HPDE6-E6E7 (cell line): ENCODE results near the gene MEI1.

Experiments used
- DNase-seq: peaks from one replicate; pipeline ENCODE4 v3.0.0; 2011; ENCODE audit warnings: missing footprints; ENCODE audit errors: extremely low spot score

Gene MEI1

DNA sequence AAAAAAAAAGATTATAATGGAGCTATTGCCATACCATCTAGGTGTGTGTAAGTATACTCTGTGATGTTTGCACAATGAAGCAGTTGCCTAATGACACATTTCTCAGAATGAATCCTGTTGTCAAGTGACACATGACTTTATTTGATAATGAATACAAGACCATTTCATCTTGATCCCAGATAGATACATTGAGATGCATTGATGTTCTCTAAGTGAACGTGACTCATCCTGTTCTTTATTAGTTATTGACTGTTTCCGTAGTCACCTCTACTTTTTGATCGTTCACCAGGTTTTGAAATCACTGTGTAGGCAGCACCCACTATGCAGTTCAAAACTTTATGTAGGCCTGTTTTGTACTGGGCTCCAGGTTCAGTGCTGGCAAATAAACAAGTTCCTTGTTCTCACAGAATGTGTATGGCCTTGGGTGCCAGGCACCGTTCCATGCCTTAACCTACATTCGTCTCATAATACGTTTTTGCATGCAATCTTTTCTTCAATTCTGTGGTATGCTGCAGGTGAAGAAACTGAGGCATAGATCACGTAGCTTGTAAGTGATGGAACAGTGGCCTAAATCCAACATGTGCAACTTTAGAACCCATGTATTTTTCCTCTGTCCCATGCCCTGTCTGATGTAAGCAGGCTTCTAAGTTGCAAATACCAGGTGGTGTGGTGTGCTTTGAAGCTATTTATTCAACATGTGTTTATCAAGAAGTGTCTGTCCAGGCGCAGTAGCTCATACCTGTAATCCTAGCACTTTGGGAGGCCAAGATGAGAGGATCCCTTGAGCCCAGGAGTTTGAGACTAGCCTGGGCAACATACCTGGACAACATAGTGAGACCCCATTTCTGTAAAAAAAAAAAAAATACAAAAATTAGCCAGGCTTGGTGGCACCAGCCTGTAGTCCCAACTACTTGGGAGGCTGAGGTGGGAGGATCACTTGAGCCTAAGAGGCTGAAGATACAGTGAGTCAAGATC, 144.0 kb downstream of the MEI1 start:
- no peak for DNase-seq

DNA sequence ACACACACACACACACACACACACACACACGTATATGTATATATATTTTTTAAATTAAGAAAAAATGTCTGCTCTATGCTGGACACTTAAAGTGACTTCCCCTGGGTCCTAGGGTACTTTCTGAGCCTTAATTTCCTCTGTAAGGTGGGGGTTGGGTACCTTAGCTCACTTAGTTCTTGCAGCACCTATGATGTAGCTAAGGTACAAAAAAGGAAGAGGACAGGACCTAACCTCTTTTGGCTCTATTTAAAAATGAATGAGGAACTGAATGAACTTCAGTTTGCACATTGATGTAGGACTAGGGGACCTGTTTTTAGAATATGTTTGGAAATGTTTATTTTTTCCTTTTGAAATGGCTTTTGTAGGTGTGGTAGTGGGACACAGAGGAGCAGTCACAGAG, 144.7 kb downstream of the MEI1 start:
- DNase-seq, result no peak

DNA sequence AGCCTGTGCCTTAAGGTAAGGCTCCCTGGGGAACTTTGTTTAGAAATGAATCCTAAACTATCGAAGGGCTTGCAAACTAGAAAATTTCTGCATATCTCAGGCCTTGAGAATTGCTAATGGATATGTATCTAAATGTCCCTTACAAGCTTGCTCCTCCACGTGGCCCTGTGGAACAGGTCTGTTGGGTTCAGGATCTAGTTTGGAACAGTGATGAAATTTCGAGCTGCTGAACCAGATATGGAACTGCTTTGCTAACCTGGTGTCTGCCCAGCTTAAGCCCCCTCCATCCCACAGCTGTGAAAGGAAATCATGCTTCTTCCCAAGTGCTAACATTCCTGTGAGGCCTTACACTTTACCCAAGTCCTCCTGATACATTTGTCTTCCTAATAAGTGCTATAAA, 145.2 kb downstream of the MEI1 start:
- DNase-seq, result no peak

DNA sequence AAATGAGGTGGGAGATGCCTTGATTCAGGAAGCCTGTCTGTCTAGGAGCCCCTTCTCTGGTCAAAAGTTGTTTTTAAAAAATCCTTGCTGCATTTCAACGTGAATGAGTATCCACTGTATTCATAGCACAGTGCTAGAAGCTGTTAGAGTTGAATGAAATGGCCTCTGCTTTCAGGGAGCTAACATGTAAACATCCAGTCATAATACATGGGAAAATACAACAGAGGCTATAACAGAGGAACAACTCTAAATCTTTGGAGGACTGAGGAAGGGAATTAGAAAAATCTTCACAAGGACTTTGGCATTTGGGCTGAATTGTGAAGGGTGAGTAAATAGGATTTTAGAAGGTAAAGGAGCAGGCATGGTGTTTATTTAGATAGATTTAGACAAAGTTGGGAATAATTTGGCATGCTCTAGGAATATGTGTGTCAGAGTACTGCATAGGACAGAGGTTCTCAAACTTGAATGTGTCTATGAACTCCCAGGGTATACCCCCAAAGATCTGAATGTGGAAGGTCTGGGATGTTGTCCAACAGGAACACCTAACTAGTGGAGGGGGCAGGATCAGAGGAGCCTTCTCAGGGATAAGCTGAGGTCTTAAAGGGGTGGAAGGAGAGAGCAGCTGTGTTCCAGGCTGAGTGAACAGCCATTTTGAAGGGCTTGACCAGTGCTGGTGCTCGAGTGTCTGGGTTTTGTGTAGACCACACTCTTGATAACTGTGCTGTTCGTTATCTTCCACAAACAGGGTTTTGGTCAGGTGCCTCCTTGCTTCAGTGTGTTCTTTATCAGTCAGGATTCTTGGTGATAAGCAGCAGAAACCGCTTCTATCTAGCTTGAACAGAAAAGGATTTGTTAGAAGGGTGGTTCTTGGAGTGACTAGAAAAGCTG, 146.3 kb downstream of the MEI1 start:
- no peak for DNase-seq

DNA sequence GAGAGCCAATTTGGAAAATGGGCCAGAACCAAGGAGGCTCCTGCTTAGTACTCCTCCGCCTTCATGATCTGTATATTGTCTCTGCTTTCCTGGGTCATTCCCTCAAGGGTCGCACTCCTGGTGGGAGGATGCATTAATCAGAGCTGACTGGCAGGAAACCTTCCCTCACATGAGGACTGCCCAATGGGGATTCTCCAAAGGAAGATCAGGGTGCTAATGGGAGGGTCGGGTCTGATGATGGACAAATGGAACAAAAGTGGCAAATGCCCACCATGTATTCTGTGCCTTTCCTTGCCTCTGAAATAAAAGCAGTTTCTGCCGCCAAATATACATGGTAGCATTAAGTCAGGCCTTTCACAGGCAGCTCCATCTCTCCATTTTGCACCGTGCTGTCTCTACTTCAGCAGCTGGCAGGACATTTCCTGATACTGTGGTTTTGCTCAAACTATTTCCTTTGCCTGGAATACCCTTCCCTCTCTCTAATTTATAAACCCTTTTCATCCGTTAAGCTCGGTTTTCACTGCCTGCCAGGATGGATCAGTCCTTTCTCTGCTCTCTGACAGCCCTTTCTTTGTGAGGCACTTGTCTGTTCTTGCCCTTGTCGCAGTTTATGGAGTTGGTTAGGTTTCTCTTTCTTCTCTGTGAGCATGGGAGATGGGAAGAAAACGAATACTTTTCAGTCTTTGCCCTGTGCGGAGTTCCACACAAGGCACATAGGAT, 147.1 kb downstream of the MEI1 start:
- no peak for DNase-seq

DNA sequence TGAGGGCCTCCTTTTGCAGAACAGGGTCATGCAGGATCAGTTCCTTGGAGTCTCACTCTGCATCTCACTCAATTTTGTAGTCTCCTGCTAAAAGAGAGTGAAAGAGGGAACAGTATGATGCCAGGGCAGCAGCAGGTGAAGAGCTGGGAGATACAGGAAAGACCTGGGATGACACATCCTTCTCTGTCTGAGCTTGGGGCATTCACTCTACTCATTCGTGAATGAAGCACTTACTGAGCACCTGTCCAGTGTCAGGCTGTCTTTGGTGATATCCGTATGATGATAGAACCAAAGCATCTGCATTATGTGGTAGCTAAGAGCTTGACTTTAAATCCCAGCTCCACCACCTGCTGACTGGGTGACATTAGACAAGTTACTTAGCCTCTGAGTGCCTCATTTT, 148.0 kb downstream of the MEI1 start:
- DNase-seq, result no peak

DNA sequence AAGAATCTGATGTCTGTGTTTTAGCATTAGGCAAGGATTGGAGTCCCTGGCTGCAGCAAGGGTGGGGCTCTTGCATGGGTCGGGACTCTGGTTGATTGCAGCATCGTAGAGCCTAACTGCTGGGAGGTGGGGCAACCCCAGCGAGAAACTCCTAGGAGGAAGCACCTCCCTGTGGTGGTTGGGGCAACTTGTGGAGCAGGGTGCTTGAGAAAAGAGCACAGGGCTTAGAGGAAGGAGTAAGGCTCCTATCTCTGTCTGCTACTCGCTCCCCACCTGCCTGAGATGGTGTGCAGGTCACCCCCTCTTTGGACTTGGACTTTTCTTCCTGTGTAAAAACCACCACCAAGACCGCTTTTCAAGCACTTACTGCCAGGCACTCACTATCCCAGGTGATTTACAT, 149.2 kb downstream of the MEI1 start:
- DNase-seq, result no peak
